ENCODE results near the gene MT4.

MT4 gene

GRCh38 chr16:56618138-56618537 is 53.3 kb downstream of the MT4 start:
- no peak for DNase-seq
